CD4-positive, alpha-beta T cell treated with Interleukin-6 at 100 ng/mL for 8 hours (primary cell): ENCODE measurements around the gene CALD1.

Experiments
- DNase-seq: peaks from one replicate; pipeline ENCODE4 v3.0.0-alpha.2; 2020; ENCODE audit warnings: mixed read lengths, low spot score

The CALD1 gene, protein sequence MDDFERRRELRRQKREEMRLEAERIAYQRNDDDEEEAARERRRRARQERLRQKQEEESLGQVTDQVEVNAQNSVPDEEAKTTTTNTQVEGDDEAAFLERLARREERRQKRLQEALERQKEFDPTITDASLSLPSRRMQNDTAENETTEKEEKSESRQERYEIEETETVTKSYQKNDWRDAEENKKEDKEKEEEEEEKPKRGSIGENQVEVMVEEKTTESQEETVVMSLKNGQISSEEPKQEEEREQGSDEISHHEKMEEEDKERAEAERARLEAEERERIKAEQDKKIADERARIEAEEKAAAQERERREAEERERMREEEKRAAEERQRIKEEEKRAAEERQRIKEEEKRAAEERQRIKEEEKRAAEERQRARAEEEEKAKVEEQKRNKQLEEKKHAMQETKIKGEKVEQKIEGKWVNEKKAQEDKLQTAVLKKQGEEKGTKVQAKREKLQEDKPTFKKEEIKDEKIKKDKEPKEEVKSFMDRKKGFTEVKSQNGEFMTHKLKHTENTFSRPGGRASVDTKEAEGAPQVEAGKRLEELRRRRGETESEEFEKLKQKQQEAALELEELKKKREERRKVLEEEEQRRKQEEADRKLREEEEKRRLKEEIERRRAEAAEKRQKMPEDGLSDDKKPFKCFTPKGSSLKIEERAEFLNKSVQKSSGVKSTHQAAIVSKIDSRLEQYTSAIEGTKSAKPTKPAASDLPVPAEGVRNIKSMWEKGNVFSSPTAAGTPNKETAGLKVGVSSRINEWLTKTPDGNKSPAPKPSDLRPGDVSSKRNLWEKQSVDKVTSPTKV

DNA sequence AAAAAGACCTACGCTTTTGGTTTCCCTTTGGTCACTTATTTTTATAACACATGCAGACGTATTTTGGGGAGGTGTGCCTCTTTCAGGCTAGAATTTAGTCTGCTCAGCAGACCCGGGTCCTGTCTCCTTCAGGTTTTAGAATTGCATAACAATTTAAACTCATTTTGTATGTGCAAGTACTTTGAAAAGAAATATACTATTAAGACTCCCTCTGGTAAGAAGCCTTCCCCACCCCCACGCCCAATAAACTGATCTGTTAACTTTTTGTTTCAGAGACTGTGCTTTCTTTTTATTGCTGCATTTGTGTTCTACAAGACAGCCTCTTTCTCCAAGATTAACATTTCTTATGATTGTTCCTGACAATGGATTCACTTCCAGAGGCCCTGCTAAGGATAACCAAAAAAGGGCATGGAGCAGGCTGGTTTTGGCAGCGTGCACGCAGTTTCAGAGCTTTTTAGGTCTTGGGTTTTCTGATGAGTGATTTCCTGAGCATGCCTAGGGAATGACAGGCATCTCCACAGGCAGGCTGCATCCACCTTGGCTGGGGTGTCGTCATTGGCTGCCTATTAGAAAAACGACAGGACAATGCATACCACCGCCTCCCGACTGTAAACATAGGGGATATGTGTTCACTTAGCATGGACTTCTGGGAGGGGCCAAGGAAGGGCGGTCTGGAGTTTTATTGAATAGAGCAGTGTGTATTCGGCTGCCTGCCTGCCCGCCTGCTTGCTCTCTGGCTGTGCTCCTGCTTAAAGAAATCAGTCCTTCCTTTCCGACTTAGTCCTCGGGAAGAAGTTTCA is at the start of gene CALD1:
Gene CALD1, plus strand, starts transcription at position 694 of the 800 bp plus-strand sequence. CDS start 88,100 bp downstream, outside the sequence.
- DNase-seq, result no peak

DNA sequence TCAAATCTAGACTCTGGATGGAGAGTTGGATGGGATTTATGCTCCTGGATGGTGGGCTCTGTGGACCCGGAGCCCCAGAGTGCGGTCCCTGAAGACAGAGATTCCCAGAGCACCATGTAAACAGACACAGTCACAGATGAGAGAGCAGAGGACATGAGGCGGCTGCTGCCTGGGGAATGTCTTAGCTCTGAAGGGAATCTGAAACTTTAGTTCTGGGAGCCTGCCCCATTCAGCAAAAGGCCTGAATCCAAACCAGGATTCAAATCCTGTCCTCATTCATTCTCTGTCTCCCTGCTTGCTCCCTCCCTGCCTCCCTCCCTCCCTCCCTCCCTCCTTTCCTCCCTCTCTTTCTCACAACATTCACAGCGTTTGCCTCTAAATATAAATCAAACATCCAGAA is 49.5 kb upstream of the CALD1 start:
- DNase-seq, result no peak

DNA sequence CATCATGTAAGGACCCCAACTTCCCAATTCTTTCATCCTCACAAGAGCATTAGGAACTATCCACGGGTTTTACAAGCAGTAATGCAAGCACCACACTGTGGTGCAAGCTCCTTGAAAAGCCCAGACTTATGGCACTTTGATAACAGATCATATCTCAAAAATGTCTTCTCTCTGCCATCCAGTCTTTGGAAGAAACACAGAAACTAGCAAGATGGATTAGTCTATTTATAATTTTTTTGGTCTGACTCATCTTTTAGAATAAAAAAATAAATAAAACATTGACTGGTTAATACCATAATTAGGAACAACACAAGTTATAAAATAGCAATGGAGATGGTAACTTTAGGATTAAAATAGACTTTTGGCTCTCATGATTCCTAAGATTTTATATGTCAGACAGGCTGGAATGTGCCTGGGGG is 49.0 kb upstream of the CALD1 start:
- DNase-seq, result no peak

- DNase-seq, result no peak
These were observed 47.8 kb upstream of the CALD1 start for GRCh38 chr7:134731616-134732015.

DNA sequence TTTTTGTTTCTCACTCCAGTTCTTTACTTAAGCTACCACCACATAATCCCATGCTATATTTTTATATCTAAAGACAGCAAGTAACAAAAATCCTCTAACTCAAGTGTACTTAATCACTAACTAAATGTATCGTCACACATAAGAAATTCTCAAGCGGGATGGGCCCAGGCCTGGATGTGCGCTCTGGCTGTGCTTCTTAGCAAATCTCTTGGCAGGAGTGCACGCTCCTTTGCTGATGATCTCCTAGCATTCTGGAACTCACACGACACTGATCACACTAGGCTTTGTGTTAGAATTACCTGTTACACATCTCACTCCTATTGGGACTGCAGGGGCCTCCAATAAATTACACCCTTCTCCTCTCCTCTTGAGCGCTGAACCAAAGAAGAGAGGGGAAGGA is 46.7 kb upstream of the CALD1 start:
- DNase-seq, result no peak

GRCh38 chr7:134736381-134736780 is 43.1 kb upstream of the CALD1 start:
- DNase-seq, result no peak

- no peak for DNase-seq
These were observed 41.7 kb upstream of the CALD1 start for GRCh38 chr7:134737566-134738345.

- no peak for DNase-seq
These were observed 40.1 kb upstream of the CALD1 start for GRCh38 chr7:134739362-134739761.

GRCh38 chr7:134740376-134740775 is 39.1 kb upstream of the CALD1 start:
- DNase-seq, result no peak

DNA sequence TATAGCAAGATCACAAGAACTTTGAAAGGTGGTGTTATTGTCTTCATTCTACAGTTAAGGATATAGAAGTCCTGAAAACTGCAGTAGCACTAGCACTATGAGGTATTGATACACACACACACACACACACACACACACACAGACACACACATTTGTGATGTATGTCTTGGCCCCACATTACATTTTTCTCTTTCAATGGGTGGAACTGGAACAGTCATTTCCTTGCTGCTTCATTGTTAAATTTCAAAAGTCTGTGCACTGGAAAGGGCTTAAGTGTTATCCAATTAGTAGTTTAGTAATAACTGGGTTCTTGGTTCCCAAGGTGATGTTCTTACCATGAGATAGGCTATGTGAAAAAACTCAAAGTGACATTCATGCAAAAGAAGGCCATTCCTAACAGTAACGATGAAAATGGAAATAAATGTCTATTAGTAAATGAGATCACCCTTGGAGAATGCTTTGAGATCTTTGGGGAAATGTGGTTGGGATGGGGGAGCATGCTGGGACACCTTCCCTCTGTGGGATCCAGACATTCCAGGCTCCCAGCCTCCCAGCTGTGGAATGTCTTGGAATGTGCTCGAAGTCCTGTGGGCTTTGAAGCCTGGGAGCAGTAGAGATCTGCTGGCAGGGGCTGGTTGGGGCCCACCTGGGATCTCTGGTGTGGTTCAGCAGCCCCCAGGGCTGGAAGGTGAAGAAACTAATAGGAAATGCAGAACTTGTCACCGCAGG is 37.4 kb upstream of the CALD1 start:
- DNase-seq, result no peak

- no peak for DNase-seq
These were observed 36.6 kb upstream of the CALD1 start for GRCh38 chr7:134742688-134743350.

- DNase-seq, result no peak
These were observed 34.9 kb upstream of the CALD1 start for GRCh38 chr7:134744569-134744968.

DNA sequence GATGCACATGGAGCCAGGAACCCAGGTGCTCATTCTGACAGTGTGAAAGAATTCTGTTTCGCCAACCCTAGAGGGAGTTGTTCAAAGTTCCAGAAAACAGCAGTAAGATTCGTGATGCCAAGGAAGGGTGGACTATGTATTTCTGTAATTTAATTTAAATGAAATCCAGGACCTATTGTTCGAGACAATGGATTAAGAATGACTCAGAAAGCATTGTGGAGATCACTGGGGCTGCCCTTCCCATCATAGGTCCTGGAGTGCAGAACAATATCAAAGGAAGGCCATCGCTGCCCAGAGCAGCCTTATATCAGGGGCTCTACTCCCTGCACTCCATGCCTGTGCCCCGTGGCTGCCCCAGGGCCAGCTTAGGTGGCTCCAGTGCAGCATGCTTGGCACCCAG is 32.1 kb upstream of the CALD1 start:
- no peak for DNase-seq

GRCh38 chr7:134750083-134751062 is 29.1 kb upstream of the CALD1 start:
- DNase-seq, result peak; percentile 60

DNA sequence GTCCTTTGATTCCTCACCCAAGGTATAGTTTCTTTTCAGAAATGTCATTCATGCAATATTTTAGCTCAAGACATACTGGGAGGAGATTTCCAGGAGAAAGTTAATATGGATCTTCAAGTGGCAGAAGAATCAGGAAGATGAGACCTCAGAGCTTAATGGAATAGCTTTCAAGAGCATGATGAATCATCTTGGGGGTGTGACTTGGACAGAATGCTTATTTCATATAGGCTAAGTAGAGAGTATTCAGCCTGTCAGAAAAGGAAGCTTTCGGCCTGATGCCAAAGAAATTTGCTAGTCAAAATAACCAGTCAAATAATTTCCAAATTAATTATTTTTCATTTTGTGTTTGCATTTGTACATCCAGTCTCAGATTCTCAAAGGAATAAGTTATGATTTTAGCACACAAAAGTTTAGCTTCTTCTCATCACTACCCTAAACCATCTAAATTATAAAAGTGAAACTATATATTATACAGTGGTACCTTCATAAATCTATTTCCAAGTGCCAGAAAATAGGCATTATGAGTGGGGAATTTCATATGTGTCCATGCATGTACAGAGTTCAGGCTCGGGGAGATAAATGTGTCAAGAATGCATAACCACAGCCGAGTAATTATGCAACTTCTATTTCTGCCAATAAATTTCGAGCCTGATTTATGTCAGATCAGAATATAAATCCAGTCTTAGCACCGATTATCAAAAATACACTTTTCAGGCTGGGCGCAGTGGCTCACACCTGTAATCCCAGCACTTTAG is 27.3 kb upstream of the CALD1 start:
- no peak for DNase-seq

DNA sequence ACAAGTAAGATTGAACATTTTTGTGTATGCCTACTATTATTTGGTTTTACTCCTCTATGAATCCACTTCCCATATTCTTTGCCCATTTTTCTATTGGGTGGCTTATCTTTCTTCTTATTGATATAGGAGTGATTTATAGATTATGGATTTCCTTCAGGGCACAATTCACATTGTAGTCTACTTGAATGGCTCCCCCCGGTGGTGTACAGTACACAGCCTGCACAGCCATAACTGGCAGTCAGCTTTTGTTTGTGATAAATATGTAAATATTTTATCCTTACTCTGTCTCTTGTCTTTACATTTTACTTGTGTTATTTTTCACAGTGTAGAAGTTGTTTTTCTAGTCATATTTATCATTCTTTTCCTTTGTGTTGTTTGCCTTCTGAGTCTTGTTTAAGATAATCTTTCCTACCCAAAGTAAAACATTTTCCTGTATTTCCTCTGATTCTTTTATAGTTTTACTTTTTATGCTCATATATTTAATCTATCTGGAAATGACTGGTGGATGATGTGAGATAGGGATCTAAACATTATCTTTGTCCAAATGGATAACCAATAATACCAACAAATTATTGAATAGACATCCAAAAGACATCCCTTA is 23.9 kb upstream of the CALD1 start:
- DNase-seq, result peak; percentile 13

DNA sequence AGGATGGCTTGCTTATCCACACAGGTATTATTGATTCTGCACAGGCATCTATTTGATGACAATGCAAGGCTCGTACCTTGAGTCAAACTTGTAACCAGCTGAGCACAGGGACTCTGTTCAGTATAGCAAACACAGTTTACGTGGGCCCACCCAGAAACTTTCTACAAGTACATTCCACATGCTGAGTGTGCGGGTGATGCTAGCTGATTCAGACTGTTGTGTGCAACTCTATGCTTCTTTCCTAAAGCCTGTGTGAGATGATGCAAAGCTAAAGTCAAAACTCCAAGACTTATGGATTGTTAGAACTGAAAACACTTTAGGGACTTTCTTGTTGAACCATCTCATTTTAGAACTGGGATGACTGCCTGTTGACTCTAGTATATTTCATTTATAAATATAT is 21.5 kb upstream of the CALD1 start:
- DNase-seq, result no peak

DNA sequence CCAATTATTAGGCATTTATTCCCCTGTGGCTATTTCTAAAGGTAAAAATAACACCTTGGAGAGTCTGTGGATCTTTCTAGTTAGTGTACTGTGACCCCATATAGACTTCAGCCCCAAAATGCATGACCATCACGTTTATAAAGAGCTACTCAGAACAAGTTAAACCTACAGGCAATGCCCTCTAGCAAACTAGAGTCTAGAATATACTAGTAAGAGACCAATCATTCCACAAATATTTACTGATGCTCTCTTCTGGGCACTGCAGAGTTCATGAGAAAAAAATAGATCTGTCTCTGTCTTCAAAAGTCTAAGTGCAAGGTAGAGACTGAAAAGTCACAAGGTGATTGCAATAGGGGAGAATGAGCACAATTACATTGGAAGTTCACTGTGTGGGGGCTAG is 20.5 kb upstream of the CALD1 start:
- DNase-seq, result no peak
